SU-DHL-6 (cell line): ENCODE results near the gene SLC1A5.

Experiments
- CTCF ChIP-seq: fragments of 200-600 bp; sonication (generic); IDR thresholded peaks from one replicate; pipeline ENCODE4 v1.5.1; 2017; ENCODE audit warnings: antibody characterized with exemption, mild to moderate bottlenecking, low read length, moderate library complexity; ENCODE audit not compliant: insufficient read depth, poor library complexity, severe bottlenecking
- EZH2phosphoT487 ChIP-seq: fragments of 200-600 bp; sonication (generic), shearing (Covaris generic); conservative IDR thresholded peaks from 2 replicates; pipeline ENCODE4 v1.6.1; 2018; ENCODE audit warnings: mild to moderate bottlenecking, antibody characterized with exemption, low read length, moderate library complexity, mixed read lengths

GRCh38 chr19:46727757-46728156 lies 60.6 kb downstream of the SLC1A5 start:
- TF ChIP-seq CTCF, result no peak
- TF ChIP-seq EZH2phosphoT487, result no peak
